ENCODE data around the gene RPL15.

The RPL15 gene

GRCh38 chr3:23964537-23965235 lies 47.8 kb downstream of the RPL15 start:
- DNase-seq (ENCODE audit: low read depth): no peak

DNA sequence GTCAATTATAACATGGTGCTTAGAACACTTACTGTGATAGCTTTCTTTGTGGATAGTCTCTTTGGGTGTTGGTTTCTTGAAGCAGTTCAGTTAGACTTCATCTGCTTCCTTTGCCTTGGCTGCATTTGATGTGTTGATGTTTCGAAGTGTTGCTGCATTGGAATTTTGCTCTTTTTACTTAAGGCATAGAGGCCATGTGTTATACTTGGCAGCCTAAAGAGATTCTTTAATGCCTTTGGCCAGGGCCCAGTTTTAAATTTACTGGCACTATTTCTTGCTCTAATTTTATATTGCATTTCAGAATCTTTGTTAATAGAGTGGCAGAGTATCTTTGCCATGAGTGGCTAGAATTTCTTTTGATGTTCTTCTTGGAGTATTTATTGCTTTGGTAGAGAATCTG lies 49.4 kb downstream of the RPL15 start:
- DNase-seq (ENCODE audit: low read depth): no peak

- DNase-seq (ENCODE audit: low read depth): no peak
Measured at GRCh38 chr3:23968463-23969184, 51.7 kb downstream of the RPL15 start.

DNA sequence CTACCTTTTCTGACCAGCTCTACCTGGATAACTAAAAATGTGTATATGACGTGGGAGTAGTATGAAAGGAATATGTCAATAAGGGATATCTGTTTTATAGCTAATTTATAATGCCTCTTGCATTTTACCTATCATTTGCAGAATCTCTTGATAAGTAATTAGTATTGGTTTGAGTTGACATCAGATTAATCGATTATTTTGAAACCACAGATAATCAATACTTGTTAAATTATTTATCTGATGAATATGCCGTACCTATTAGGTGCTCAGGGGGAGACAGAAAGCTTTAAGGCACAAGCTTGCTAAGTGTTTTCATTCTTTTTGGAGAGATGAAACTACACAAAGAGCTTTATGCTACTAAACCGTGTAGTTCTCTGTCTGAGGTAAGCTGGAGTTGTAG lies 52.5 kb downstream of the RPL15 start:
- no peak for DNase-seq (ENCODE audit: low read depth)
